HPDE6-E6E7 (cell line): ENCODE results near the gene LRRC53.

Source experiments
- DNase-seq: peaks from one replicate; pipeline ENCODE4 v3.0.0; 2011; ENCODE audit warnings: missing footprints; ENCODE audit errors: extremely low spot score

LRRC53 gene

DNA sequence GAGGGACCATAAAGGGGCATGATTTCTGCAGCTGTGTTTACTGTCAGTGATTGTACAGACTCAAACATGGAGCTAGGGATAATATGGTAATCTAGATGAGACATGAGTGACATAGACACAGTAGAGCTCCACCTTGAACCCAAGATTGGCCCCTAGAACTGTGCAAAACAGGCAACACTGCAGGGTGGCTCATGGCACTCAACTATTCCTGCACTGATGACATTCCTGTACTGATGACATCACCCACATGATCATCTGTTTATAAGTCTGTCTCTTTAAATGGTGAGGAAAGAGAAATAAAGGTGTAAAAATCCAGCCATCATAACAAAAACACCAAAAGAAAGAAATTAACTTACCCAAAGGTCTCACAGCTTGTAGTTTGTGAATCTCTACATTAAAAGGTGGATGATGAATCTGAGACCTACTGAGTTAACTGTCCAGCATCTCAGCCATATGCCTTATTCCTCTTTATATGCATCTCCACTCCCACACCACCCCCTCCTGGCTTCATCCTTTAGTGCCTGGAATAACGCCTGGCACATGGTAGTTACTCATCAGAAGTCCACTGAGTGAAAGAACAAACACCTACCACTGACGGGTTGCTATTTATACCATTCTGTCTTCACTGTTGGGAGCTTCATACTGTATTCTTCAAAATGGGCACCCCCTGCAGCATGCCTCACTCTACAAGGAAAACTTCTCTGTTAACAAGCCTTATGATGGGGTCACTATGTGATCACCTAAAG, at the start of gene LRRC53:
LRRC53 (minus strand) TSS at position 442 of the 746 bp plus-strand sequence. CDS start 29,262 bp downstream, outside the sequence.
- no peak for DNase-seq

DNA sequence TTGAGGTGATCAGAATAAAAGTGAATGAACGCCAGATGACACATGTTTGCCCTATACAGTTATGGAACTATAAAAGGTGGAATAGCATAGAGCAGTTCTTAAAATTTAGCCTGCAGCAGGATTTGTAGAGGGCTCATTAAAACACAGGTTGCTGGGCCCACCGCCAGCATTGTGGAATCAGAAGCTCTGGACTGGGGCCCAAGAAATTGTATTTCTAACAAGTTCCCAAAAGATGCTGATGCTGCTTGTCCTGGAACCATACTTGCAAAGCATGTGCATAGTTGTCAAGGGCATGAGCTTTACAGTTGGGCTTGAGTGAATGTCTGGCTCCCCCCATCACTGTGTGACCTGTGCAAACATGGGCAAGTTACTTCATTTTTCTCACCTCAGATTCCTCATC, 37.5 kb upstream of the LRRC53 start:
- no peak for DNase-seq

GRCh38 chr1:74548961-74549750, 36.7 kb upstream of the LRRC53 start:
- DNase-seq = no peak

DNA sequence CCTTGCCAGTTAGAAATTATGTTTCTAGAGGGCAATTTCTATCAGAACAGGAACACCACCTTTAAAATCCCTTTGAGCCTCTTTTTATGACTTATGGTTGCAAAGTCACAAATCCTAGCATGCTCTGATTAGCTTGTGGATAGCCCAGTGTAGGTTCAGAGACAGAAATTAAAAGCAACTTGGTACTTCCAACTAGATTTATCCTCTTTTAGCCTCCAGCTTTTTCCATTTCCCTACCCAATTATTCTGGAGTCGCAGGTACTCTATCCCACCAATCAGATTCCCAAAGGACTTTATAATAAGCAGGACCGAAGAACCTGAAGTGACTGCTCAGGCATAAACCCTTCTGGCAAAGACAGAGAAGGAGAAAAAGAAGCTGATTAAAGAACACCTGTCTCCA, 33.4 kb upstream of the LRRC53 start:
- DNase-seq = no peak

DNA sequence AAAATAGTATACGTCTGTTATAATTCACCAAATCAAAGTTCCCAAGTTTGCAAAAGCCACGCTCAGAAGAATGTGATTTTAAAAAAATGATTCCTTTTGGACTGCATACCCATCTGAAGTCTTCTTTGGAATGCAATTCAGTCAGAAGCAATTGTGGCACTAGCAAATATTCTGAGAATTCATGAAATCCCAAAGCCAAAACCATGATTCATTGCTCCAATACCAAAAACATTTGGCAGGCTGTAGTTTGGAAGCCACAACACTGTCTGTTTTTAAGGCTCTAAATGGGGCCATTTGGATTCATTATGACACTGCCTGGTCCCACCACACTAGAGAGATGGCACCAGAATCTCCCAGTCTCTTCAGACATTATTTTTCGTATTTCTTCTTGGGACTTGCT, 21.8 kb upstream of the LRRC53 start:
- DNase-seq = no peak

DNA sequence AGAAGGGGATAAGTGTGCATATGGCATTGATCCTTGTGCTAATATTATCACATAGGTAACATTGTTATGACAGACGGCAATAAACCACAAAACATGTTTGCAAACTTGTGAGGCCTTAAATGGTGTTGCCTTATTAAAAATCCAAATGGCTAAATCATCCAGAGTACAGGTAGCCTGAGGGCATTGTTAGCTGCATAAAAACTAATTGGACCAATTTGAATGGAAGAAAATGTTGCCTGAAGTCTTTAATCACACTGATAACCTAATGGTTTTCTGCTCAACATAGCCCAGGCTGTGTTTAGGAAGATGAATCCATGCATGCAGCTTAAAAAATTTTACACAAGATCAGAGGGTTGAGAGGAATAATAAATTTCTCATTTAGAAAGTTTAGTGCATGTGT, 19.4 kb upstream of the LRRC53 start:
- no peak for DNase-seq

DNA sequence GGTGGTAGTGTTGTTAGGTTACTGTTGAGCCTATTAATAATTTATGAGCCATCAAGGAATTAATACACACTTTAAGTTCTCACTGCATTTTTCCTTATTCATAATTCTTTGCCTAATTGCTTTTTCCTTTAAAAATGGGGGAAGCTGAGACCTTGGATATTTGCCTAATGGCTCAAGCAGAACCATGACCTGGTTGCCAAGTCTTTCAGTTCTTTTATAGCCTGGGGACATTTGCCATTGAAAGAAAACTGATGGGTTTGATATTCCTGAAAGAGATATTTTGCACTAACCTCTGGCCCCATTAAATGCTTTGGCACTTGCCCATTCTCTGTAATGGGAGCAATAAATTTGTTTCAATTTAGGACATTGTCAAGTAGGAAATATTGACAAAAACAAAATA, 18.5 kb upstream of the LRRC53 start:
- DNase-seq = no peak

- no peak for DNase-seq
Measured at GRCh38 chr1:74528123-74528522, 15.7 kb upstream of the LRRC53 start.

DNA sequence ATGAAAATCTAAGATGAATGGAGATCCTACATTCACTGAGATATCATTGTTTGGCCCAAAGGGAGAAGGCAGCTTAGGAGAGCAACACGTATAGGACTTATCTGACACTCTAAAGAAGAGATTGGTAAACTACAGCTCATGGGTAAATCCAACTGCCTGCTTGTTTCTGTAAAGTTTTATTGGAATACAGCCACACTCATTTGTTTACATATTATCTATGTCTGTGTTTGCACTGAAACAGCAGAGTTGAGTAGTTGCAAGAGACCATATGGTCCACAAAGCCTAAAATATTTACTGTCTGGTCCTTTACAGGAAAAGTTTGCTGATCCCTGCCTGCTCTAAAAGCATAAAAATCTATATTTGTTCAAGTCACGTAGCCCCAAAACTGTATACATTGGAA, 14.3 kb upstream of the LRRC53 start:
- DNase-seq = no peak

GRCh38 chr1:74523873-74524480, 11.6 kb upstream of the LRRC53 start:
- DNase-seq = no peak

DNA sequence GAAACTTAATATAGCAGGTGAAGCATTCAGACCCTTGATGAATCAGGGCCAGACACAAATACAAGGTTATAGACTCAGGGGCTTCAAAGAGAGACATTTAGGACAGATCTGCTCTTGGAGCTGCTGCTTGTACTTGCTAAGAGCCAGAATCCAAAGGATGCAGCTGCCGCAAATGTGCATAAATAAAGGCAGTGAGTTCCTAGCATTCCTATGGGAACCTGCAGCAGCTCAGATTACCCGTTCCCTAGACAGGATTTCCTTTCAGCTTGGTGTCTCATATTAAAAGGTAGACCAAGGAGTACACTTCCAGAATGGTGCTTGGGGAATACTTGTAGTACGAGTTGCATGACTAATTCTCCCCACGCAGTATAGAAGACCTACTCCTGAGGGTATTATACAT, 9.7 kb upstream of the LRRC53 start:
- no peak for DNase-seq

GRCh38 chr1:74517599-74518051, 5.2 kb upstream of the LRRC53 start:
- no peak for DNase-seq

GRCh38 chr1:74513411-74514300, 1.2 kb upstream of the LRRC53 start:
- DNase-seq = no peak

DNA sequence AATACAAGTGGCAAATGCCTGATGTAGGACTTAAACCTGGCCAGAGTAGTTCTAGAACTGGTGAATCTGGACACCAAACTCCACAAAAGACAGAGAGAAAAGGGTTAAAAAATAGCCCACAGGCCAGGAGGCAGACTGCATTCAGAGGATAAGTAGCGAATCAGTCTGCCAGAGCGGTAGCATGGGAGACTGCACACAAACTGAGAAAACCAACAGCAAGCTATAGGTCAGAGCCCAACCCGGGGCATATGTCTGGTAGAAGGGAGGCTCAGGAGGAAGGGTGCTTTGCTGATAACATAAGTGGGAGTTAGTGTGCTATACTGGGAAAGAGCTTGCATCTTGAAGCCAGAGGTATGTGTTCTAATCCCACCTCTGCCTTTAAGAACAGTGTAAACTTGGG, 4.0 kb downstream of the LRRC53 start:
- no peak for DNase-seq

DNA sequence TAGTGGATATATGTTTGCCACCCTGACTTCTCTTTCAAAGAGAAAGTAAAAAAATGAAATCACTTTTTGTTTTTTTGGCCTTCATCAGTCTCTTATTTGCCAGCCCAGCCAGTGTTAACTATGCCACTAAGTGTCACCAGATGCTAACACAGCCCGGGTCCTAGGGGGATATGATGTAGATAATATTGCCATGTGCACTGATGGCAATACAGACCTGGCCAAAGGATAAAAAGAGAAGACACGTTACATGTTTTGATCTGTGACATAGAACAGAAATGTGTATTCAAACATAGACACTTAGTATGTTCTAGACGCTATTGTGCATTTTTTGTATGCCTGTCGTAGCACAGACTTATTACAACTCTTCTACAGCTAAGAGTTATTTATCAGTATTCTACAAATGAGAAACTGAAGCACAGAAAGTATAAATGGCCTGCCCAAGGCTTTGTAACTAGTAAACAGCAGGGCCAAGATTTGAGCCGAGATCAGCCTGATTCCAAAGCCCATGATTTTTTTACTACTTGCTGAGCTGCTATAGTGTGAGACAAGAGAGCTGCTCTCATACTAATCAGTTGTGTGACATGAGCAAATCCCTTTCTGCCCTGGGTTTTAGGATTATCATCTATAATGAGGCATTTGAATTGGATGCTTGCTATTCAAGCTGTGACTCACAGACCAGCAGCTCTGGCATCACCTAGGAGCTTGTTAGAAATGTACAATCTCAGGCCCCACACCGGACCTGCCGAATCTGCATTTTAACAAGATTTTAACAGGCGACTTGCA, 6.3 kb downstream of the LRRC53 start:
- no peak for DNase-seq

- DNase-seq = no peak
Measured at GRCh38 chr1:74504933-74505512, 7.4 kb downstream of the LRRC53 start.

DNA sequence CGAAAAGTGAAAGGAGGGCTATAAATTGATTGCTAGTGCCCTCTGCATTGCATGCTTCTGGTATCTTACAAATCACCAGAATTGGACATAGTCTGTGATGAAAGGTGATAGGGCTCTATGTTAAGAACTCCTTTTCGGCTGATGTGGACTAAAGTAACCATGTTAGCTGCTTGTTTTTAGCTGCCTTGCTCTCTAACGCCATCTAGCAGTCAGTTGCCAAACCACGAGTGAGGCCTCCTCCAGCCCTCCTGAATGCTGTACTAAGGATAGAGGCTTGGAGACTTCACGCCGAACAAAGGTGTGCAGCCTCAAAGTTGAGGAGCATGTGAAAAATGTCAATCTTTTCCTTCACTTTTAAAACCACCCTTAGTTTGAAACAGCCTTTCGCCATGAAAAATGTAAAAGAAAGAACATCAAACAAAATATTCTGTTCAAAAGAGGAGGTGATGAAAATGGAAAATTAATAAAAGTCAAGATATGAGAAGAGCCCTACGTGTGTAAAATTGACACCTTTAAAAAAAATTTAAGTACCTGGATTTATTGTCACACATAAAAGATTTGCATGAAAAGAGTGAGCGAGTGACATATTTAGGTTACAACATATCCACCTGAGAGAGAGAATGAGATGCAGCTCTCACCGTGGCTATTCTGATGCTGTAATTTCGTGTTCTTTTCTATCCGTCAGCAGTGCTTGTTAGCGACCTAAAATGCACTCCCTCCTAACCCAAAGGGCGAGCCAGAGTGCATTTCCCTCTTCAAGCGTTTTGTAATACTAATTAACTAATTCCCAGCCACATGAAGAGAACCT, 8.1 kb downstream of the LRRC53 start:
- peak; percentile 25 for DNase-seq

DNA sequence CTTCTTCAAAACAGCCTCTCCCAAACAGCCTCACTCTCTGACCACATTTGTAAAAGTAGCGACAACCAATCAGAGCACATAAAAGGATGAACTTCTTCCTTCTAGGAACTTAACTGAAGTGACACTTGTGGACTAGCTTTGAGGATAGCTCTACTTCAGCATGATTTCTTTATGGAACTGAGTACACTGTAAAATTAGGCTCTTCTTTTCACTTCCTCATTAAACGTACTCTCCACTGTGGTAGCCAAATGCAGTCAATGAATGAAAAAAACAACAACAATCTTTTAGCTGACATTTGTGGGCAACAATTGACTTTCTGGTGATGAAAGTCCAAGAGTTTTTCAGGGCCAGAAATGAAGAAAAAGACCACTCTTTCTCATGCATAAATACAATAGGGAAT, 9.6 kb downstream of the LRRC53 start:
- DNase-seq = no peak

- DNase-seq = peak; percentile 4
Measured at GRCh38 chr1:74502432-74502831, 10.0 kb downstream of the LRRC53 start.

DNA sequence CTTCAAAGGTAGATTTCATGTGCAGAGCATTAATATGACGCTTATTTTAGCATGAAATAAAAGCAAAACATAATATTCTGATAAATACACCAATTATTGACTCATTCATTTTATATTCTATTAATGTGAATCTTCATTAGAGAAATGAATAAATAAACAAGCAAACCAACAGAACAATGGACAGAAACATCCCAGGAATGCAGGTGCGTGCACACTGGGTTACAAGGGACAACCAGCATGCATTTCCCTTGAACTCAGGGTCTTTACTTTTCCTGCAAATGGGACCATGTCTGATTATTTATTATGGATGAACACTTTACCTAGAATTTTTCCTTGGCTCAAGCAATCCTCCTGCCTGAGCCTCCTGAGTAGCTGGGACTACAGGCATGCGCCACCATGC, 13.5 kb downstream of the LRRC53 start:
- no peak for DNase-seq
